OCI-LY3 (cell line): ENCODE results near the gene NCLN.

Experiments
- EZH2phosphoT487 ChIP-seq: fragments of 200-600 bp; shearing (Covaris generic); IDR thresholded peaks from 2 replicates; pipeline ENCODE4 v1.6.1; 2018; ENCODE audit warnings: antibody characterized with exemption, mixed run types, low read depth
- TF ChIP-seq, protein P1 (sequence below): fragments of 200-600, 300-600 bp; sonication (generic); IDR thresholded peaks from 2 replicates; pipeline ENCODE4 v1.5.1; 2014; ENCODE audit warnings: antibody characterized with exemption, low read length, low read depth

GRCh38 chr19:3257071-3257470 is 71.3 kb downstream of the NCLN start:
- TF ChIP-seq, protein P1, sequence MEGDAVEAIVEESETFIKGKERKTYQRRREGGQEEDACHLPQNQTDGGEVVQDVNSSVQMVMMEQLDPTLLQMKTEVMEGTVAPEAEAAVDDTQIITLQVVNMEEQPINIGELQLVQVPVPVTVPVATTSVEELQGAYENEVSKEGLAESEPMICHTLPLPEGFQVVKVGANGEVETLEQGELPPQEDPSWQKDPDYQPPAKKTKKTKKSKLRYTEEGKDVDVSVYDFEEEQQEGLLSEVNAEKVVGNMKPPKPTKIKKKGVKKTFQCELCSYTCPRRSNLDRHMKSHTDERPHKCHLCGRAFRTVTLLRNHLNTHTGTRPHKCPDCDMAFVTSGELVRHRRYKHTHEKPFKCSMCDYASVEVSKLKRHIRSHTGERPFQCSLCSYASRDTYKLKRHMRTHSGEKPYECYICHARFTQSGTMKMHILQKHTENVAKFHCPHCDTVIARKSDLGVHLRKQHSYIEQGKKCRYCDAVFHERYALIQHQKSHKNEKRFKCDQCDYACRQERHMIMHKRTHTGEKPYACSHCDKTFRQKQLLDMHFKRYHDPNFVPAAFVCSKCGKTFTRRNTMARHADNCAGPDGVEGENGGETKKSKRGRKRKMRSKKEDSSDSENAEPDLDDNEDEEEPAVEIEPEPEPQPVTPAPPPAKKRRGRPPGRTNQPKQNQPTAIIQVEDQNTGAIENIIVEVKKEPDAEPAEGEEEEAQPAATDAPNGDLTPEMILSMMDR: no peak
- no peak for TF ChIP-seq EZH2phosphoT487
